A673 (cell line): ENCODE data around the gene GPHN. TPM values are rescaled to one million over a fixed set of nuclear protein-coding genes. Genes with fewer than 3 reads are reported as not detected.
"Not testable (repeated sequence)": the region's sequence is repeated elsewhere in the genome, so short reads cannot be mapped to it uniquely, and the experiment has no call there.

Source experiments
- BruUV-seq: library from RNA; stranded (reverse); fragments of 400-500 nt; replicated peaks from 2 replicates; lab custom pipeline; 2021; lab: Mats Ljungman, UMichigan
- CTCF ChIA-PET: fragments of 300-600 bp; sonication (Branson Sonifier 250); formaldehyde crosslinking; loops from one replicate; lab custom pipeline; 2022; ENCODE audit warnings: antibody characterized with exemption; lab: Charles Lee
- POLR2A ChIA-PET: fragments of 300-600 bp; sonication (Branson Sonifier 250); formaldehyde crosslinking; loops from one replicate; lab custom pipeline; 2022; ENCODE audit warnings: antibody characterized with exemption; ENCODE audit not compliant: low non-redundant PET; lab: Charles Lee
- DNase-seq: peaks from one replicate; pipeline ENCODE4 v3.0.0-alpha.2; 2015; ENCODE audit warnings: low spot score
- H3K27ac ChIP-seq: fragments of 200-600 bp; sonication (generic); 2 replicates; pipeline ENCODE4 v1.5.1; 2016; ENCODE audit warnings: mixed run types, low read depth, mild to moderate bottlenecking, mixed read lengths, antibody characterized with exemption, low read length; ENCODE audit not compliant: poor library complexity, severe bottlenecking
- H3K27me3 ChIP-seq: fragments of 200-600 bp; sonication (generic); replicated peaks from 2 replicates; pipeline ENCODE4 v1.6.1; 2017; ENCODE audit warnings: mixed run types, low read depth, mild to moderate bottlenecking, mixed read lengths, antibody characterized with exemption, low read length; ENCODE audit not compliant: insufficient read depth, poor library complexity
- H3K36me3 ChIP-seq: fragments of 200-600 bp; sonication (generic); 2 replicates; pipeline ENCODE4 v1.6.1; 2016; ENCODE audit warnings: mixed run types, mild to moderate bottlenecking, mixed read lengths, antibody characterized with exemption, low read length; ENCODE audit not compliant: insufficient read depth, poor library complexity, severe bottlenecking
- H3K4me1 ChIP-seq: fragments of 200-600 bp; sonication (generic); 2 replicates; pipeline ENCODE4 v1.6.1; 2017; ENCODE audit warnings: mixed run types, mild to moderate bottlenecking, mixed read lengths, antibody characterized with exemption, low read length; ENCODE audit not compliant: insufficient read depth, poor library complexity, severe bottlenecking
- H3K4me3 ChIP-seq: fragments of 200-600 bp; sonication (generic); 2 replicates; pipeline ENCODE4 v1.5.1; 2016; ENCODE audit warnings: low read depth, mixed run types, mild to moderate bottlenecking, mixed read lengths, low read length; ENCODE audit not compliant: poor library complexity, severe bottlenecking
- H3K9me3 ChIP-seq: fragments of 200-600 bp; sonication (generic); 2 replicates; pipeline ENCODE4 v1.6.1; 2016; ENCODE audit warnings: mixed run types, low read depth, mild to moderate bottlenecking, mixed read lengths, antibody characterized with exemption, low read length; ENCODE audit not compliant: poor library complexity, severe bottlenecking
- CTCF ChIP-seq: fragments of 300-800, 200-600 bp; sonication (generic); conservative IDR thresholded peaks from 2 replicates; pipeline ENCODE4 v1.5.1; 2017; ENCODE audit warnings: low read depth, mild to moderate bottlenecking, antibody characterized with exemption, low read length, moderate library complexity, mixed read lengths
- EZH2 ChIP-seq: fragments of 200-600 bp; sonication (generic); IDR thresholded peaks from 2 replicates; pipeline ENCODE4 v1.6.1; 2017; ENCODE audit warnings: borderline replicate concordance, low read depth, mild to moderate bottlenecking, mixed read lengths, antibody characterized with exemption, low read length; ENCODE audit not compliant: poor library complexity, severe bottlenecking
- intact Hi-C: fragments of 100-400 bp; cut with micrococcal nuclease; formaldehyde crosslinking; loops from one replicate; pipeline ENCODE4 v1.10.0; 2022; ENCODE audit not compliant: unreplicated experiment
- total RNA-seq: library from RNA; stranded (reverse); gene quantifications from 2 replicates; pipeline ENCODE4 v1.2.3, GENCODE V29; 2021

GPHN gene
- total RNA-seq, 1 experiment from 2014 or later = 30.3 TPM

DNA sequence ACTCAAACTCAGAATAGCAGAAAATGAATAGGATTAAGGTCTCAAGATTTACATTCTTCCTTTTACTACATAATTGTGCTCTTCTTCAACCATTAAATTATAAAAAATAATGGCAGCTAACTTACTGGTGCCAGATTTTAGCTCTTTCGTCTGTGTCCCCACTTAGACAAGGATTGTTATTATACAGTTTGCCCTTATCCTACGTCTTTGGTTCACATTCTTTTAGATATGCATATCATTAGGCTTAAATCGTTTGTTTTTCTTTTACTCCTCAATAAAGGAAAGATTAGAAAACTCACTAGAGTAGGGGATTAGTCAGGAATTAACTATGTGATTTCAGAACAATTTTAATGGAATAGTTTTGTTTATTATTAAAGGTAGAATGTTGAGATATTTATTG is 551.6 kb downstream of the GPHN start:
- ChIA-PET POLR2A (no interaction called here), CTCF (no interaction called here)
- H3K36me3 ChIP-seq = no peaks in the 10 kb centered on the region
- intact Hi-C loops = no loop called here
- no TSS peak for BruUV-seq
- no peaks in the 10 kb centered on the region for H3K4me1 ChIP-seq
- TF ChIP-seq CTCF (no peak), EZH2 (no peak)
- H3K27me3 ChIP-seq = no peaks in the 10 kb centered on the region
- H3K27ac ChIP-seq = no peak overlapping the region
- DNase-seq = peak; percentile 15
- no peak overlapping the region for H3K4me3 ChIP-seq
- no peaks in the 10 kb centered on the region for H3K9me3 ChIP-seq

DNA sequence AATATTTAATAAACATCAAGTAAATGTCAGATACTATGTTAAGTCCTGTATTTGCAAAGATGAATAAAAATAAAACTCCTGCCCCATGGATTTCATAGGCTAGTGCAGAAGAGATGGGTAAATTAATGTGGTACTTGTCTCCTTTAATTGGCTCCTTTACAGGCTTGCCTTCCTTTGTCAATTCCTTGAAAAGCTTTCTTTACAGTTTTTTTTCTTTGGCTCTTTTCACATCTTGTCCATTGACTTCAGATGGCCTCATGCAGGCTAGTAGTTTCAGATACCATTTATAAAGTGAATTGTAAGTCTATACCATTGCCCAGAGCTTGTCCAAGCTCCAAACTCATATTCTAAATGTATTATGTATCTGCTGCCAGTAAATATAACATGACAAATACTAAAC is 552.6 kb downstream of the GPHN start:
- intact Hi-C loops = no loop called here
- ChIA-PET POLR2A (no interaction called here), CTCF (no interaction called here)

DNA sequence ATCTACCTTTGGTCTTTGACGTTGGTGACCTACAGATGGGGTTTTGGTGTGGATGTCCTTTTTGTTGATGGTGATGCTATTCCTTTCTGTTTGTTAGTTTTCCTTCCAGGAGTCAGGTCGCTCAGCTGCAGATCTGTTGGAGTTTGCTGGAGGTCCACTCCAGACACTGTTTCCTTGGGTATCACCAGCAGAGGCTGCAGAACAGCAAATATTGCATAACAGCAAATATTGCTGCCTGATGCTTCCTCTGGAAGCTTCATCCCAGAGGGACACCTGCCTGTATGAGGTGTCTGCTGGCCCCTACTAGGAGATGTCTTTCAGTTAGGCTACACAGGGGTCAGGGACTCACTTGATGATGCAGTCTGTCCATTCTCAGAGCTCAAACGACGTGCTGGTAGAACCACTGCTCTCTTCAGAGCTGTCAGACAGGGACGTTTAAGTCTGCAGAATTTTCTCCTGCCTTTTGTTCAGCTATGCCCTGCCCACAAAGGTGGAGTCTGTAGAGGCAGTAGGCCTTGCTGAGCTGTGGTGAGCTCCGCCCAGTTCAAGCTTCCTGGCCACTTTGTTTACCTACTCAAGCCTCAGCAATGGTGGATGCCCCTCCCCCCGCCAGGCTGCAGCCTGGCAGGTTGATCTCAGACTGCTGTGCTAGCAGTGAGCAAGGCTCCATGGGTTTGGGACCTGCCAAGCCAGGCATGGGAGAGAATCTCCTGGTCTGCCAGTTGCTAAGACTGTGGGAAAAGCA is 559.3 kb downstream of the GPHN start:
- H3K4me3 ChIP-seq, intact Hi-C loops, CTCF ChIA-PET, BruUV-seq, H3K27me3 ChIP-seq, H3K36me3 ChIP-seq, H3K27ac ChIP-seq, DNase-seq, H3K9me3 ChIP-seq, POLR2A ChIA-PET, H3K4me1 ChIP-seq: not testable (repeated sequence)

More for the DNA sequence above, 552.6 kb downstream of the GPHN start:
- Histone ChIP-seq H3K27ac (no peak overlapping the region), H3K27me3 (no peaks in the 10 kb centered on the region), H3K9me3 (no peaks in the 10 kb centered on the region), H3K4me3 (no peak overlapping the region), H3K36me3 (no peaks in the 10 kb centered on the region), H3K4me1 (no peaks in the 10 kb centered on the region)
- TF ChIP-seq EZH2 = no peak
- TF ChIP-seq CTCF = no peak
- no TSS peak for BruUV-seq
- DNase-seq = no peak

- Histone ChIP-seq H3K27ac (no peak overlapping the region), H3K36me3 (no peaks in the 10 kb centered on the region)
- CTCF ChIA-PET = no interaction called here
Measured at GRCh38 chr14:67068251-67068650, 560.3 kb downstream of the GPHN start.

More at GRCh38 chr14:67068251-67068650, 560.3 kb downstream of the GPHN start:
- BruUV-seq = no TSS peak
- intact Hi-C loops = no loop called here
- H3K9me3 ChIP-seq = no peaks in the 10 kb centered on the region
- no peaks in the 10 kb centered on the region for H3K27me3 ChIP-seq
- no peak overlapping the region for H3K4me3 ChIP-seq
- no peak for TF ChIP-seq EZH2
- no peak for TF ChIP-seq CTCF
- H3K4me1 ChIP-seq = no peaks in the 10 kb centered on the region
- no peak for DNase-seq
- POLR2A ChIA-PET = no interaction called here
